Measurements from ENCODE around the gene FBXL15. TPM values are rescaled to one million over a fixed set of nuclear protein-coding genes. Genes with fewer than 3 reads are reported as not detected.

Gene FBXL15
- total RNA-seq, 4 donors from 2014 or later: 12.5 to 17.9 (median 13.8) TPM

GRCh38 chr10:102455893-102456471 lies 35.3 kb downstream of the FBXL15 start:
- no peak overlapping the region for H3K27ac ChIP-seq
- H3K36me3 ChIP-seq: no peaks in the 10 kb centered on the region
- H3K4me1 ChIP-seq: peaks cover 16% of the 10 kb centered on the region

DNA sequence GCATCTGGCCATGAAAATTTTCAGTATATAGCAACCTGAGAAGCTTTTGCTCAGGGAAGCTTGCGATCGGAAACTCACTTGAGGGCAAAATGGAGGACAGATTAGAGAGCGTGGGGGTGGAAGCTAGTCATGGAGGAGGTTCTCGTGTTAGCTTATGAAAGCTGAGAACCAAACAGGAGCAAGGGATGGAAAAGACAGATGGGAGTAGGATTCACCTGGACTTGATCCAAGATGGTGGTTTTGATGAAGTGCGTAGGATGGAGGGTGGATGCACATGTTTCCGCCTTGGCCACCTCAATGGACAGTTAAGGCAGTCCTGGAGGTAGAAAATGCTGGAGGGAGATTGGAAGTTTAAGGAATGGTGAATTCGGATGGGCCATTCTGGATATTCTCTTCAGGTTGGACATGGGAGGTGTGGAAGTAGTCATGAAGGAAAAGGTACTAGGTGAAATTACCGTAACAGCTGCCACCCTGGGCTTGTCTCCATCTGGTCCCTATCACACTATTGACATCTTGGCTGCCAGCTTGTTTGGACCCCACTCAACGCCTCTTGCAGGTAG lies 37.0 kb downstream of the FBXL15 start:
- Histone ChIP-seq H3K9me3 (no peaks in the 10 kb centered on the region), H3K27ac (no peak overlapping the region), H3K4me3 (no peak overlapping the region), H3K4me1 (peaks cover 20% of the 10 kb centered on the region), H3K36me3 (no peaks in the 10 kb centered on the region), H3K27me3 (no peaks in the 10 kb centered on the region)
- WGBS: 83% methylated on average over 9 of the region's 9 CpGs
- no peak for TF ChIP-seq EP300 (IDR thresholded peaks at IDR 0.05)
- DNase-seq (ENCODE audit: low spot score in 2 of 2): no peak

More at GRCh38 chr10:102455893-102456471, 35.3 kb downstream of the FBXL15 start:
- no peak for TF ChIP-seq CTCF (IDR thresholded peaks at IDR 0.05)
- TF ChIP-seq POLR2AphosphoS5 (IDR thresholded peaks at IDR 0.05): no peak
- no peak for TF ChIP-seq POLR2A (IDR thresholded peaks at IDR 0.05)
- TF ChIP-seq EP300 (IDR thresholded peaks at IDR 0.05): no peak
- Histone ChIP-seq H3K4me3 (no peak overlapping the region), H3K9me3 (no peaks in the 10 kb centered on the region), H3K27me3 (no peaks in the 10 kb centered on the region)
- WGBS: 72% methylated on average over 7 of the region's 7 CpGs
- DNase-seq (ENCODE audit: low spot score in 2 of 2): no peak

GRCh38 chr10:102458656-102459055 lies 38.0 kb downstream of the FBXL15 start:
- H3K27me3 ChIP-seq: no peaks in the 10 kb centered on the region
- H3K4me3 ChIP-seq: no peak overlapping the region
- TF ChIP-seq POLR2AphosphoS5 (IDR thresholded peaks at IDR 0.05) (no peak), POLR2A (IDR thresholded peaks at IDR 0.05) (no peak), CTCF (IDR thresholded peaks at IDR 0.05) (no peak), EP300 (IDR thresholded peaks at IDR 0.05) (no peak)
- no peak for DNase-seq (ENCODE audit: low spot score in 2 of 2)
- no peak overlapping the region for H3K27ac ChIP-seq
- H3K9me3 ChIP-seq: no peaks in the 10 kb centered on the region
- no peaks in the 10 kb centered on the region for H3K36me3 ChIP-seq
- WGBS: 83% methylated on average over 4 of the region's 4 CpGs
- H3K4me1 ChIP-seq: peaks cover 25% of the 10 kb centered on the region

DNA sequence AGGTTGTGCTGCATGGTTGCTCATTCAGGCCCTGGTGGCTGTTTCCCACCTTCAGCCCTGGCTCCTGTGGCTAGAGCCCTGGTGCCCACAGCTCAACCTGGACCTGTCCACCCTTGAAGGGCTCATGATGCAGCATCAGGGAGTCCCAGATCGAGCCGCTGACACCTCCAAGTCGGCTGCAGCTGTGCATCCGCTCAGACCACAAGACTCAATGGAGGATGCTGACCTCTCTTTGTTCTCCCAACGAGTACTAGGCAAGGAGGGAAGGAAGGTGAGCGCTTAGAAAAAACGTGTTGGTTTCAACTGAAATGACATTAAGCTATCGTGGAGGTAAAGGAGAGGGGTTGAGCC lies 40.2 kb downstream of the FBXL15 start:
- H3K27me3 ChIP-seq: no peaks in the 10 kb centered on the region
- DNase-seq (ENCODE audit: low spot score in 2 of 2): no peak
- peak overlapping the region; percentile 62 for H3K4me3 ChIP-seq
- 34% methylated on average over 8 of the region's 8 CpGs for WGBS
- H3K27ac ChIP-seq: no peak overlapping the region
- H3K9me3 ChIP-seq: no peaks in the 10 kb centered on the region
- no peaks in the 10 kb centered on the region for H3K36me3 ChIP-seq
- H3K4me1 ChIP-seq: peaks cover 25% of the 10 kb centered on the region
- TF ChIP-seq EP300 (IDR thresholded peaks at IDR 0.05) (no peak), POLR2AphosphoS5 (IDR thresholded peaks at IDR 0.05) (no peak), CTCF (IDR thresholded peaks at IDR 0.05) (no peak), POLR2A (IDR thresholded peaks at IDR 0.05) (no peak)

GRCh38 chr10:102461187-102462054 lies 40.8 kb downstream of the FBXL15 start:
- Histone ChIP-seq H3K27me3 (no peaks in the 10 kb centered on the region), H3K4me3 (peak overlapping the region; percentile 62), H3K9me3 (no peaks in the 10 kb centered on the region), H3K4me1 (peaks cover 25% of the 10 kb centered on the region), H3K27ac (no peak overlapping the region), H3K36me3 (no peaks in the 10 kb centered on the region)
- DNase-seq (ENCODE audit: low spot score in 2 of 2): peak; percentile 89
- WGBS: 4% methylated on average over 53 of the region's 54 CpGs
- TF ChIP-seq EP300 (IDR thresholded peaks at IDR 0.05) (no peak), POLR2AphosphoS5 (IDR thresholded peaks at IDR 0.05) (peak in 1 of 3 donors; percentile 56)

GRCh38 chr10:102462512-102463054 lies 41.9 kb downstream of the FBXL15 start:
- Histone ChIP-seq H3K4me3 (peak overlapping the region; percentile 28), H3K27me3 (no peaks in the 10 kb centered on the region), H3K36me3 (no peaks in the 10 kb centered on the region), H3K9me3 (no peaks in the 10 kb centered on the region), H3K27ac (no peak overlapping the region), H3K4me1 (peaks cover 25% of the 10 kb centered on the region)
- no peak for DNase-seq (ENCODE audit: low spot score in 2 of 2)
- WGBS: 68% methylated on average over 6 of the region's 6 CpGs
- TF ChIP-seq EP300 (IDR thresholded peaks at IDR 0.05): no peak
- no peak for TF ChIP-seq POLR2AphosphoS5 (IDR thresholded peaks at IDR 0.05)
- no peak for TF ChIP-seq POLR2A (IDR thresholded peaks at IDR 0.05)
- TF ChIP-seq CTCF (IDR thresholded peaks at IDR 0.05): no peak
